ENCODE results near the gene HTR3E. TPM values are rescaled to one million over a fixed set of nuclear protein-coding genes. Genes with fewer than 3 reads are reported as not detected.

Gene HTR3E
- total RNA-seq, 2 experiments from 2014 or later, result not detected

GRCh38 chr3:184154885-184155643 is 58.2 kb downstream of the HTR3E start, which contains the start of gene DVL3:
TSS of gene DVL3 (plus strand) at chr3:184155377. CDS start at chr3:184155636, 259 bp downstream.
- TF ChIP-seq, protein P1, sequence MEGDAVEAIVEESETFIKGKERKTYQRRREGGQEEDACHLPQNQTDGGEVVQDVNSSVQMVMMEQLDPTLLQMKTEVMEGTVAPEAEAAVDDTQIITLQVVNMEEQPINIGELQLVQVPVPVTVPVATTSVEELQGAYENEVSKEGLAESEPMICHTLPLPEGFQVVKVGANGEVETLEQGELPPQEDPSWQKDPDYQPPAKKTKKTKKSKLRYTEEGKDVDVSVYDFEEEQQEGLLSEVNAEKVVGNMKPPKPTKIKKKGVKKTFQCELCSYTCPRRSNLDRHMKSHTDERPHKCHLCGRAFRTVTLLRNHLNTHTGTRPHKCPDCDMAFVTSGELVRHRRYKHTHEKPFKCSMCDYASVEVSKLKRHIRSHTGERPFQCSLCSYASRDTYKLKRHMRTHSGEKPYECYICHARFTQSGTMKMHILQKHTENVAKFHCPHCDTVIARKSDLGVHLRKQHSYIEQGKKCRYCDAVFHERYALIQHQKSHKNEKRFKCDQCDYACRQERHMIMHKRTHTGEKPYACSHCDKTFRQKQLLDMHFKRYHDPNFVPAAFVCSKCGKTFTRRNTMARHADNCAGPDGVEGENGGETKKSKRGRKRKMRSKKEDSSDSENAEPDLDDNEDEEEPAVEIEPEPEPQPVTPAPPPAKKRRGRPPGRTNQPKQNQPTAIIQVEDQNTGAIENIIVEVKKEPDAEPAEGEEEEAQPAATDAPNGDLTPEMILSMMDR (IDR thresholded peaks at IDR 0.05), result no peak
- intact Hi-C loops (cut with DNase I, micrococcal nuclease), result loop anchor here in 1 of 2 experiments (1.0 to 2.0 kb wide), 2 partner anchors 18 to 31 kb away; partner anchors contain the start of gene ABCF3
- Mint-ChIP-seq H3K27ac (peak within 1 kb of the TSS; percentile 81), H3K4me1 (ENCODE audit: low read depth) (peaks cover 45% of the 10 kb centered on the region), H3K4me3 (peak within 1 kb of the TSS; percentile 95), H3K27me3 (no peaks in the 10 kb centered on the region), H3K9me3 (no peaks in the 10 kb centered on the region), H3K36me3 (ENCODE audit: low read depth) (peaks cover 4% of the 10 kb centered on the region)
- H3K36me3 ChIP-seq (ENCODE audit: insufficient read depth, low read length), result no peaks in the 10 kb centered on the region
- DNase-seq (peak in 11 of 14 experiments; percentile 7 to 73 (median 44)), ATAC-seq (ENCODE audit: poor library complexity) (peak; percentile 64)
- peak within 1 kb of the TSS in 1 of 2 donors; percentile 30 for H3K27ac ChIP-seq (ENCODE audit: low read depth in 1 of 2, low read length in 2 of 2)
- CTCF ChIA-PET, result interaction anchor here (1.3 kb wide), 1 partner anchor 20 kb away, joined by 4 read pairs; the partner anchor contains the start of gene EIF2B5
- peaks cover 32% of the 10 kb centered on the region for H3K4me1 ChIP-seq (ENCODE audit: insufficient read depth, low read length)
- no peaks in the 10 kb centered on the region for H3K9me3 ChIP-seq (ENCODE audit: control insufficient read depth in 1 of 2, insufficient read depth in 1 of 2, low read length in 2 of 2)
- no peaks in the 10 kb centered on the region for H3K27me3 ChIP-seq (ENCODE audit: control insufficient read depth in 1 of 2, insufficient read depth in 2 of 2, low read length in 2 of 2)
- POLR2A ChIA-PET, result interaction anchor here (0.6 to 1.8 kb wide), 6 partner anchors 19 to 270 kb away, joined by 3 to 13 read pairs (median 4); partner anchors contain the start of genes ABCF3, AP2M1, EIF2B5 and PARL
- H3K4me3 ChIP-seq (ENCODE audit: low read length), result peak within 1 kb of the TSS; percentile 90

GRCh38 chr3:184155644-184156521 is 59.0 kb downstream of the HTR3E start:
- CTCF ChIA-PET, result interaction anchor here (1.3 kb wide), 1 partner anchor 20 kb away, joined by 4 read pairs; the partner anchor contains the start of gene EIF2B5

More at GRCh38 chr3:184155644-184156521, 59.0 kb downstream of the HTR3E start:
- DNase-seq, result peak in 9 of 14 experiments; percentile 23 to 68 (median 43)
- TF ChIP-seq, protein P1 (IDR thresholded peaks at IDR 0.05), result no peak
- Mint-ChIP-seq H3K36me3 (ENCODE audit: low read depth) (peaks cover 8% of the 10 kb centered on the region), H3K4me3 (peak overlapping the region; percentile 95), H3K4me1 (ENCODE audit: low read depth) (peaks cover 50% of the 10 kb centered on the region), H3K27ac (peak overlapping the region; percentile 81), H3K27me3 (no peaks in the 10 kb centered on the region), H3K9me3 (no peaks in the 10 kb centered on the region)
- Histone ChIP-seq H3K36me3 (ENCODE audit: insufficient read depth, low read length) (no peaks in the 10 kb centered on the region), H3K27ac (ENCODE audit: low read depth in 1 of 2, low read length in 2 of 2) (peak overlapping the region in 1 of 2 donors; percentile 30), H3K27me3 (ENCODE audit: control insufficient read depth in 1 of 2, insufficient read depth in 2 of 2, low read length in 2 of 2) (no peaks in the 10 kb centered on the region), H3K9me3 (ENCODE audit: control insufficient read depth in 1 of 2, insufficient read depth in 1 of 2, low read length in 2 of 2) (no peaks in the 10 kb centered on the region), H3K4me1 (ENCODE audit: insufficient read depth, low read length) (peaks cover 37% of the 10 kb centered on the region), H3K4me3 (ENCODE audit: low read length) (peak overlapping the region; percentile 90)
- intact Hi-C loops (cut with DNase I, micrococcal nuclease), result loop anchor here in 1 of 2 experiments (1.0 to 2.0 kb wide), 3 partner anchors 17 to 30 kb away; partner anchors contain the start of gene ABCF3
- ATAC-seq (ENCODE audit: poor library complexity), result peak; percentile 59
- POLR2A ChIA-PET, result interaction anchor here (0.6 to 1.8 kb wide), 7 partner anchors 19 to 271 kb away, joined by 3 to 13 read pairs (median 4); partner anchors contain the start of genes ABCF3, AP2M1, EIF2B5 and PARL
